ENCODE measurements around the gene VNN1.

DNA sequence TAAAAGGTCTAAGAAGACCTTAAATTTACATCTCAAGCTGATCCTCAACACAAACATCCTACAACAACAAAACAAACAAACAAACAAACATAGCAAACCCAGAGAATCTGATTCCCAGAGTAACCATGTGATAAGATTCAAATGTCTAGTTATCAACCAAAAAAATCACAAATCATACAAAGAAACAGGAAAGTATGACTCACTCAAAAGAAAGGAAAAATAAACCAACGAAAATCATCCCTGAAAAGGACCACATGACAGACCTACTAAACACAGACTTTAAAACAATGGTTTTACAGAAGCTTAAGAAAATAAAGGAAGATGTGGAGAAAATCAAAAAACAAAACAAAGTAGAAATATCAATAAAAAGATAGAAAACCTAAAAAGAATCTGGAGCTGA lies 18.1 kb downstream of the VNN1 start:
- TF ChIP-seq CTCF (IDR thresholded peaks at IDR 0.05; ENCODE audit: low read depth, low read length) (no peak), MYC (IDR thresholded peaks at IDR 0.05; ENCODE audit: low read depth, low read length) (no peak), POLR2A (IDR thresholded peaks at IDR 0.05; ENCODE audit: extremely low read depth, insufficient read length) (no peak)

Data from NB4 (cell line).